ENCODE data around the gene PARD6G. TPM values are rescaled to one million over a fixed set of nuclear protein-coding genes. Genes with fewer than 3 reads are reported as not detected.

The PARD6G gene
- total and polyA plus RNA-seq, 2 experiments from 2014 or later, result 8.2 to 11.8 TPM

DNA sequence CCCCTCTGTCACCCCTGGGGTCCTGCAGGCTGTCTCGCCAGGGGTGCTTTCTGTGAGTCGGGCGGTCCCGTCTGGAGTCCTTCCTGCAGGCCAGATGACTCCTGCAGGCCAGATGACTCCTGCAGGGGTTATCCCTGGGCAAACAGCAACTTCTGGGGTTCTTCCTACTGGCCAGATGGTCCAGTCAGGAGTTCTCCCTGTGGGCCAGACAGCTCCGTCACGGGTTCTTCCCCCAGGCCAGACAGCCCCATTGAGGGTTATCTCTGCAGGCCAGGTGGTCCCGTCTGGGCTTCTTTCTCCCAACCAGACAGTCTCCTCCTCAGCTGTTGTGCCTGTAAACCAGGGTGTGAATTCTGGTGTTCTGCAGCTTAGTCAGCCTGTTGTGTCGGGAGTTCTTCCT, 110.6 kb downstream of the PARD6G start:
- WGBS (ENCODE audit: low lambda C conversion rate, missing lambda C conversion rate), result 84% methylated on average over 8 of the region's 8 CpGs
- no peak overlapping the region for H3K27ac ChIP-seq
- TF ChIP-seq EZH2 (IDR thresholded peaks at IDR 0.05; ENCODE audit: borderline replicate concordance) (no peak), EZH2phosphoT487 (IDR thresholded peaks at IDR 0.05; ENCODE audit: low read depth, severe bottlenecking, unreplicated experiment) (no peak)
- TF ChIP-seq, protein P1, sequence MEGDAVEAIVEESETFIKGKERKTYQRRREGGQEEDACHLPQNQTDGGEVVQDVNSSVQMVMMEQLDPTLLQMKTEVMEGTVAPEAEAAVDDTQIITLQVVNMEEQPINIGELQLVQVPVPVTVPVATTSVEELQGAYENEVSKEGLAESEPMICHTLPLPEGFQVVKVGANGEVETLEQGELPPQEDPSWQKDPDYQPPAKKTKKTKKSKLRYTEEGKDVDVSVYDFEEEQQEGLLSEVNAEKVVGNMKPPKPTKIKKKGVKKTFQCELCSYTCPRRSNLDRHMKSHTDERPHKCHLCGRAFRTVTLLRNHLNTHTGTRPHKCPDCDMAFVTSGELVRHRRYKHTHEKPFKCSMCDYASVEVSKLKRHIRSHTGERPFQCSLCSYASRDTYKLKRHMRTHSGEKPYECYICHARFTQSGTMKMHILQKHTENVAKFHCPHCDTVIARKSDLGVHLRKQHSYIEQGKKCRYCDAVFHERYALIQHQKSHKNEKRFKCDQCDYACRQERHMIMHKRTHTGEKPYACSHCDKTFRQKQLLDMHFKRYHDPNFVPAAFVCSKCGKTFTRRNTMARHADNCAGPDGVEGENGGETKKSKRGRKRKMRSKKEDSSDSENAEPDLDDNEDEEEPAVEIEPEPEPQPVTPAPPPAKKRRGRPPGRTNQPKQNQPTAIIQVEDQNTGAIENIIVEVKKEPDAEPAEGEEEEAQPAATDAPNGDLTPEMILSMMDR (IDR thresholded peaks at IDR 0.05; ENCODE audit: poor library complexity), result no peak
- H3K9me3 ChIP-seq (ENCODE audit: low read depth), result no peaks in the 10 kb centered on the region
- no peaks in the 10 kb centered on the region for H3K27me3 ChIP-seq
- H4K20me1 ChIP-seq (ENCODE audit: insufficient read depth, poor library complexity, severe bottlenecking), result no peaks in the 10 kb centered on the region
- DNase-seq (ENCODE audit: low spot score), result no peak
- no peaks in the 10 kb centered on the region for H3K4me1 ChIP-seq (ENCODE audit: insufficient read depth)
- no peaks in the 10 kb centered on the region for H3K36me3 ChIP-seq (replicated peaks; ENCODE audit: insufficient read depth, low read depth)
- H3K79me2 ChIP-seq, result peaks cover 15% of the 10 kb centered on the region
- H3K9me2 ChIP-seq (replicated peaks; ENCODE audit: insufficient read depth), result no peaks in the 10 kb centered on the region
- no peak overlapping the region for H3K4me3 ChIP-seq
- H2AFZ ChIP-seq, result no peak overlapping the region
- H3K4me2 ChIP-seq, result no peak overlapping the region

DNA sequence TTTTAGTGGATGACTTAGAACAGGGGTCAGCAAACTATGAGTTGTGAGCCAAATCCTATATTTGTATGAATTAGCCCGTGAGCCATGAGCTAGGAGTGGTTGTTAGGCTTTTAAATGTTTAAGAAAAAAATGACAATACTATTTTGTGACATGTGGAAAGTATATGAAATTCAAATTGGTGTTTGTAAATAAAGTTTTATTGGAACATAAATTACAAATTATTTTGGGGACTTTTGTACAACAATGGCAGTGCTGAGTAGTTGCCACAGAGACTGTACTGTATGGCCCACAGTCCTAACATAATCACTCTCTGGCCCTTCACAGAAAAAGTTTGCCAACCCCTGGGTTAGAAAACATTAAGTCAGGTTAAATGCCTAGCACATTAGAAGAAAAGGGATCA, 112.2 kb downstream of the PARD6G start:
- 96% methylated on average over 1 of the region's 1 CpG for WGBS (ENCODE audit: low lambda C conversion rate, missing lambda C conversion rate)
- H3K4me2 ChIP-seq, result no peak overlapping the region
- no peaks in the 10 kb centered on the region for H3K27me3 ChIP-seq
- peaks cover 30% of the 10 kb centered on the region for H3K79me2 ChIP-seq
- no peaks in the 10 kb centered on the region for H3K36me3 ChIP-seq (replicated peaks; ENCODE audit: insufficient read depth, low read depth)
- DNase-seq (ENCODE audit: low spot score), result no peak
- no peaks in the 10 kb centered on the region for H3K4me1 ChIP-seq (ENCODE audit: insufficient read depth)
- H3K4me3 ChIP-seq, result no peak overlapping the region
- no peak overlapping the region for H2AFZ ChIP-seq
- no peaks in the 10 kb centered on the region for H3K9me3 ChIP-seq (ENCODE audit: low read depth)
- no peak for TF ChIP-seq EZH2phosphoT487 (IDR thresholded peaks at IDR 0.05; ENCODE audit: low read depth, severe bottlenecking, unreplicated experiment)
- TF ChIP-seq EZH2 (IDR thresholded peaks at IDR 0.05; ENCODE audit: borderline replicate concordance), result no peak
- TF ChIP-seq, protein P1 (IDR thresholded peaks at IDR 0.05; ENCODE audit: poor library complexity), result no peak
- peaks cover 5% of the 10 kb centered on the region for H4K20me1 ChIP-seq (ENCODE audit: insufficient read depth, poor library complexity, severe bottlenecking)
- no peaks in the 10 kb centered on the region for H3K9me2 ChIP-seq (replicated peaks; ENCODE audit: insufficient read depth)
- no peak overlapping the region for H3K27ac ChIP-seq

DNA sequence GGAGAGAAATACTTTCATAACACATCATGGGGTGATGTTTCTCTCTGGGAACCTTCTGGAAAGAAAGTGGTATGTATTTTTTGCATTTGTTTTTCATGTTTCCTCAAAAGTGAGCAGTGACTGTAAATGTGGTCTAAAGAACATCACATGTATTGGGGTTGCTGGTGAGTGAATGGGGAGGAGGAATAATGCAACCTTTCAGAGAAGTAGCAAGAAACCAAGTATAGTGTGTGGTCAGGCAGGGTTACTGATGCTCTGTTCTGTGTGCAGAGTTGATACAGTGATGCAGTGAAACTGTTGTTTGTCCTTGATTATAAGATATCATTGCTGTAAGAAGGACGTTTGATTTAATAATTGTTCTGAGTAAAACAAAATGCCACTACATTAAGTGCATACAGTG, 114.2 kb downstream of the PARD6G start:
- 83% methylated on average over 1 of the region's 1 CpG for WGBS (ENCODE audit: low lambda C conversion rate, missing lambda C conversion rate)
- Histone ChIP-seq H3K4me1 (ENCODE audit: insufficient read depth) (no peaks in the 10 kb centered on the region), H4K20me1 (ENCODE audit: insufficient read depth, poor library complexity, severe bottlenecking) (peaks cover 5% of the 10 kb centered on the region), H3K36me3 (replicated peaks; ENCODE audit: insufficient read depth, low read depth) (no peaks in the 10 kb centered on the region), H3K9me2 (replicated peaks; ENCODE audit: insufficient read depth) (no peaks in the 10 kb centered on the region), H3K27me3 (no peaks in the 10 kb centered on the region), H2AFZ (no peak overlapping the region), H3K4me2 (no peak overlapping the region), H3K4me3 (no peak overlapping the region), H3K27ac (no peak overlapping the region), H3K79me2 (peaks cover 49% of the 10 kb centered on the region), H3K9me3 (ENCODE audit: low read depth) (no peaks in the 10 kb centered on the region)
- TF ChIP-seq EZH2phosphoT487 (IDR thresholded peaks at IDR 0.05; ENCODE audit: low read depth, severe bottlenecking, unreplicated experiment) (no peak), EZH2 (IDR thresholded peaks at IDR 0.05; ENCODE audit: borderline replicate concordance) (no peak)
- TF ChIP-seq, protein P1 (IDR thresholded peaks at IDR 0.05; ENCODE audit: poor library complexity), result no peak
- no peak for DNase-seq (ENCODE audit: low spot score)
